Panc1 (cell line): ENCODE results near the gene TTF1. TPM values are rescaled to one million over a fixed set of nuclear protein-coding genes. Genes with fewer than 3 reads are reported as not detected.

ENCODE experiments used
- ATAC-seq: fragments of 200-7000 bp; cut with Tn5 transposase; 2 replicates; pipeline ENCODE4 v1.9.1; 2020; ENCODE audit warnings: mild to moderate bottlenecking, moderate library complexity
- BruUV-seq: library from RNA; stranded (reverse); fragments of 400-500 nt; replicated peaks from 2 replicates; lab custom pipeline; 2021; lab: Mats Ljungman, UMichigan
- CTCF ChIA-PET: fragments of 300-600 bp; sonication (Branson Sonifier 250); formaldehyde crosslinking; loops from one replicate; lab custom pipeline; 2022; ENCODE audit warnings: antibody characterized with exemption; lab: Charles Lee
- POLR2A ChIA-PET: fragments of 300-600 bp; sonication (Branson Sonifier 250); formaldehyde crosslinking; loops from one replicate; lab custom pipeline; 2022; ENCODE audit warnings: antibody characterized with exemption; lab: Charles Lee
- DNase-seq: peaks from one replicate; pipeline ENCODE4 v3.0.0-alpha.2; 2010; ENCODE audit warnings: low read depth, low spot score
- H3K27ac ChIP-seq: 2 replicates; pipeline ENCODE4 v1.5.1; 2011; ENCODE audit warnings: mild to moderate bottlenecking, low read length, inconsistent platforms
- H3K27me3 ChIP-seq: fragments of 200-500 bp; sonication (Bioruptor generic); 2 replicates; pipeline ENCODE4 v1.6.0; 2014; ENCODE audit warnings: low read length, inconsistent platforms; ENCODE audit not compliant: control insufficient read depth, insufficient read depth
- H3K36me3 ChIP-seq: fragments of 200-500 bp; sonication (Bioruptor generic); 2 replicates; pipeline ENCODE4 v1.5.1; 2014; ENCODE audit warnings: inconsistent platforms, mild to moderate bottlenecking, low read length, moderate library complexity; ENCODE audit not compliant: control insufficient read depth, insufficient read depth
- H3K4me1 ChIP-seq: 2 replicates; pipeline ENCODE4 v1.5.1; 2011; ENCODE audit warnings: inconsistent platforms, mild to moderate bottlenecking, low read length, moderate library complexity; ENCODE audit not compliant: control insufficient read depth, insufficient read depth
- H3K4me3 ChIP-seq, 2 experiments: 2 replicates each; pipeline ENCODE4 v1.5.1; 2011 to 2012; ENCODE audit warnings: low read depth in 2 of 2, low read length in 2 of 2, mild to moderate bottlenecking in 2 of 2, inconsistent platforms in 1 of 2, moderate library complexity in 1 of 2
- H3K9me3 ChIP-seq: fragments of 200-500 bp; sonication (Bioruptor generic); 2 replicates; pipeline ENCODE4 v1.5.1; 2014; ENCODE audit warnings: low read depth, mild to moderate bottlenecking, inconsistent platforms, low read length, moderate library complexity; ENCODE audit not compliant: control insufficient read depth, insufficient read depth
- CTCF ChIP-seq: fragments of 450-650 bp; IDR thresholded peaks from 2 replicates; pipeline ENCODE4 v1.5.1; 2017; ENCODE audit warnings: mild to moderate bottlenecking
- POLR2AphosphoS5 ChIP-seq: IDR thresholded peaks from 2 replicates; pipeline ENCODE4 v1.6.1; 2012; ENCODE audit warnings: mild to moderate bottlenecking, low read depth, low read length, moderate library complexity
- REST ChIP-seq, 2 experiments: IDR thresholded peaks; 2 replicates each; pipeline ENCODE4 v1.6.1; 2011 to 2012; ENCODE audit warnings: low read depth in 2 of 2, control low read depth in 1 of 2, low read length in 1 of 2, mild to moderate bottlenecking in 1 of 2, moderate library complexity in 1 of 2; ENCODE audit not compliant: insufficient read depth in 1 of 2
- SIN3A ChIP-seq: IDR thresholded peaks from 2 replicates; pipeline ENCODE4 v1.6.1; 2012; ENCODE audit warnings: low read depth, mild to moderate bottlenecking, low read length, moderate library complexity, borderline replicate concordance; ENCODE audit not compliant: insufficient read depth
- TCF7L2 ChIP-seq: IDR thresholded peaks from 2 replicates; pipeline ENCODE4 v1.6.1; 2011; ENCODE audit warnings: mild to moderate bottlenecking, low read depth, low read length, inconsistent platforms
- in situ Hi-C: cut with HindIII; loops from 2 replicates; pipeline ENCODE4 v1.10.0; 2016; ENCODE audit warnings: low sequenced_read_pairs, low pct_unique_long_range_greater_than_20kb
- intact Hi-C: fragments of 100-400 bp; cut with micrococcal nuclease; formaldehyde crosslinking; loops from one replicate; pipeline ENCODE4 v1.10.0; 2022; ENCODE audit not compliant: unreplicated experiment
- total RNA-seq: library from RNA; stranded (reverse); gene quantifications from one replicate; pipeline ENCODE4 v1.2.1, GENCODE V29; 2021; ENCODE audit not compliant: unreplicated experiment

Gene TTF1
- total RNA-seq, 1 experiment from 2014 or later: 8.4 TPM

- intact Hi-C loops (no loop called here), in situ Hi-C loops (no loop called here)
- Histone ChIP-seq H3K4me3 (no peak overlapping the region), H3K36me3 (no peaks in the 10 kb centered on the region), H3K9me3 (no peaks in the 10 kb centered on the region), H3K27me3 (no peaks in the 10 kb centered on the region), H3K27ac (no peak overlapping the region), H3K4me1 (no peaks in the 10 kb centered on the region)
- ChIA-PET CTCF (no interaction called here), POLR2A (no interaction called here)
- ATAC-seq: no peak
- DNase-seq: no peak
- TF ChIP-seq CTCF (no peak), POLR2AphosphoS5 (no peak), REST (IDR thresholded peaks at IDR 0.05; ENCODE audit: insufficient read depth in 1 of 2, low read depth in 2 of 2, low read length in 1 of 2) (no peak), TCF7L2 (no peak), SIN3A (no peak)
- no TSS peak for BruUV-seq
Observed at GRCh38 chr9:132446887-132447286, 40.2 kb upstream of the TTF1 start.

- DNase-seq (no peak), ATAC-seq (no peak)
- Histone ChIP-seq H3K27ac (no peak overlapping the region), H3K27me3 (no peaks in the 10 kb centered on the region), H3K36me3 (no peaks in the 10 kb centered on the region), H3K9me3 (no peaks in the 10 kb centered on the region), H3K4me3 (no peak overlapping the region), H3K4me1 (no peaks in the 10 kb centered on the region)
- intact Hi-C loops (no loop called here), in situ Hi-C loops (no loop called here)
- ChIA-PET POLR2A (no interaction called here), CTCF (no interaction called here)
- no peak for TF ChIP-seq SIN3A
- no peak for TF ChIP-seq TCF7L2
- TF ChIP-seq CTCF: no peak
- TF ChIP-seq POLR2AphosphoS5: no peak
- no peak for TF ChIP-seq REST (IDR thresholded peaks at IDR 0.05; ENCODE audit: insufficient read depth in 1 of 2, low read depth in 2 of 2, low read length in 1 of 2)
- BruUV-seq: no TSS peak
Observed at GRCh38 chr9:132443951-132444607, 37.4 kb upstream of the TTF1 start.
